NCI-H446 (cell line): ENCODE measurements around the gene HHAT.
"Not testable (repeated sequence)": the region's sequence is repeated elsewhere in the genome, so short reads cannot be mapped to it uniquely, and the experiment has no call there.

Experiments used
- DNase-seq, 2 experiments: peaks; one replicate each; lab custom pipeline; 2025; lab: John Stamatoyannopoulos, UW

HHAT gene

DNA sequence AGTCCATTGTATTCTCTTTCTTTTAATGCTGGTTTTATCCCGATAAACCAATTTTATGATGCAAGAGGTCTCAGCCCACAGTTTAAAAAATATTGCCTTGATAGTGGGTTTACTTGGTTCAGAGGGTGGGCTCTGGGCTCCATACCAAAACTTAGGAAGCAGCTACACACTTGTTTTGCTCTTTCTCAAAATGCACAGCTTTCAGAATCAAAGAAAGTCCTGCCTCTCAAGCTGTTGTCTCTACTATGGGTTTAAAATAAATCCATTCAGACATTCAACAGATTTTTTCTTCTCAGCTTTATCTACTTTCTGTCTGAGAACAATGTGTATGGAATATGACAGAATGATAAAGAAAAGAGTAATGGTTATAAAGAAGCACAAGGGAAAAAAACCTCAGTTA lies 14.8 kb upstream of the HHAT start:
- no peak for DNase-seq

DNA sequence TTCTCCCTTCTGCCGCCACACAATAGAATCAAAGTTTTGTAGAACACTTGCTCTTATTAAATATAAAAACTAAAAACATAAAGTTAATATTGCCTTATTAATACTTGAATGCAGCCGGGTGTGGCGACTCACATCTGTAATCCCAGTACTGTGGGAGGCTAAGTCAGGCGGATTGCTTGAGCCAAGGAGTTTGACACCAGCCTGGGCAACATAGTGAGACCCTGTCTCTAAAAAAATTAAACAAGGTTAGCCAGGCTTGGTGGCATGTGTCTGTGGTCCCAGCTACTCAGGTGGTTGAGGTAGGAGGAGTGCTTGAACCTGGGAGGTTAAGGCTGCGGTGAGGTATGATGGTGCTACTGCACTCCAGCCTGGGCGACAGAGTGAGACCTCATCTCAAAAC lies 13.2 kb upstream of the HHAT start:
- no peak for DNase-seq

DNA sequence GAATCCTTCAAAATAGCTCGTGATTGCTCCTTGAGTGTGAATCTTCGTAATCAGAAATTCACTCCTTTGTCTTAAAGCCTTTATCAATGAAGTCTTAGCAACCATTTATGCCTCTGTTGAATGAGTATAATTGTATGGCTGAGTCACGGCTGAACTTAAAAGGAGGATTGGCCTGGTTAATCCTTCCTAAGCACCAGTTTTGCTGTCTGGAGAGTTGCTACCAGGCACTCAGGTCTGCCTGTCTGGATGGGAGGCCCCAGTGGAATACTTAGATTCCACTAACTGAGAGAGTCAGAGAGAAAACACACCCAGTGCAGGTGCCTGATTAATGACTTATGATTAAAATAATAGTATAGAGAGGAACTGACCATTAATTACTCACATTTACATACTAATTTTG lies 7.6 kb upstream of the HHAT start:
- DNase-seq: no peak

DNA sequence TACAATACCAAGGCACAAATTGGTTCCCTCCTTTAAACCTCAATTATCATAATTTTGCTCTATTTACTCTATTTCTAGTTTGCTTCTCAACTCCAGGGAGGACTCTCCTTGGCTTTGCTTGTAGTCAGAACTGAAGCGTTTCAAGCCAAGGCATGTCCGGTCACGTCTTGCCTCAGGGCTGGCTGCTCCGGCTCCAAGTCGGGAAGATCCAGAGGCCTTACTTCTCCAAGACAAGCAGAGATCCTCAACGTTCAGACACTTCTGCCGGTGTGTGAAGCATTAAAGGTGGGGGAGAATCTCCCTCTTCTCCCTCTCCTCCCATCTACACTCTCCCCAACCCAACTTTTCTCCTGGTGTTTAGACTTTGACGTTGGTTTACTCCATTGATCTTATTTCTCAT lies 7.2 kb upstream of the HHAT start:
- peak in 1 of 2 experiments; percentile 17 for DNase-seq

DNA sequence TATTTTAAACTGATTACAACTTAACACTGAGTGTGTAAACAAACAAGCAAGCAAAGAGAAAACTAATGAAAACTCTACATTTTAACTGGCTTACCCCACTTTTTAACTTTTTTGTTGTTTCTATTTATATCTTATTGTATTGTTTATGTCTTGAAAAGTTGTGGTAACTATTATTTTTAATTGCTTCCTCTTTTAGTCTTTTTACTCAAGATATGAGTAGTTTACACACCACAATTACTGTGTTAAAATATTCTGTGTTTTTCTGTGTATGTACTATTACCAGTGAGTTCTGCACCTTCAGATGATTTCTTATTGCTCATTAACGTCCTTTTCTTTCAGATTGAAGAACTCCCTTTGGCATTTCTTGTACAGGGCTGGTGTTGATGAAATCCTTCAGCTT lies 4.7 kb upstream of the HHAT start:
- DNase-seq: no peak

DNA sequence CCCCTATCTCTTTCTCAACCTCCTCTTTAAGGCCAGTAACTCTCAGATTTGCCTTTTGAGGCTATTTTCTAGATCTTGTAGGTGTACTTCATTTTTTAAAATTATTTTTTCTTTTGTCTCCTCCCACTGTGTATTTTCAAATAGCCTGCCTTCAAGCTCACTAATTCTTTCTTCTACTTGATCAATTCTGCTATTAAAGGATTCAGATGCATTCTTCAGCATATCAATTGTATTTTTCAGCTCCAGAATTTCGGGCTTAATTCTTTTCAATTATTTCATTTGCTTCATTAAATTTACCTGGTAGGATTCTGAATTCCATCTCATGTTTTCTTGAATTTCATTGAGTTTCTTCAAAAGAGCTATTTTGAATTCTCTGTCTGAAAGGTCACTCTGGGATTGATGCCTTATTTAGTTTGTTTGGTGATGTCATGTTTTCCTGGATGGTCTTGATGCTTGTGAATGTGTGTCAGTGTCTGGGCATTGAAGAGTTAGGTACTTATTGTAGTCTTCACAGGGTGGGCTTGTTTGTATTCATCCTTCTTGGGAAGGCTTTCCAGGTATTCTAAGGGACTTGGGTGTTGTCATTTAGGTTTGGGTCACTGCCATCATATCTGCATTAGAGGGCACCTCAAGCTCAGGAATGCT lies 3.6 kb upstream of the HHAT start:
- no peak for DNase-seq

DNA sequence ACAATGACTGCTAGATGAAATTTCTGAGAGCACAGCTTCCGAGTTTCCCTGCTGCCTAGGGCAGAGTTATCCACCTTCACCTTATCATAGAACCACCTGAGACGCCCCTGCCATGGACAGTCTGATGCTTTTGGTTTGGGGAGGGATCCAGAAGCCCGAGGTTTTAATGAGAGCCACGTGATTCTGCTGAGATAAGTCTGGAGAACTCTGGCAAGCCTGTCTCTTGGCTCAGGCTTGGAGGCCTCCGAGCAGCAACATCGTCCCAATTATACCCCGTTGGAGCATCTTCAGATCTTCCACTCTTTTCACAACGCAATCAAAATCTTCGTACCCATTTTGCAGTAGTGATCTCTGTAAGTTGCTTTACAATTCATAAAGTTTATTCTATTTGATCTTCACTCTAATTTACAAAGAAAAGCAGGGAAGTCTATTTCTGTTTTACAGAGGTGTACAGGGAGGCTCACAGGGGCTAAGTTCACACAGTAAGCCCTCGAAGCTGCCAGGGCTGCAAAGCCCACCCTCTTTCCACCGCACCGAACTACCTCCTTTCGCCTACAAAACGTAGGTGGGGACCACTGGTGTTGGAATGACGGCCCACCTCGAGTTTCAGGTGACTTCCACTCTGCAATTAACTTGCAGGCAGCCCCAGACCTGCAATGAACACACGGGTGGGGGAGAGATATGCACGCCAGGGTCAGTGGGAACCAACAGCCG lies 513 bp upstream of the HHAT start:
- DNase-seq: peak; percentile 15 to 34

- DNase-seq: no peak
These were observed 1.7 kb downstream of the HHAT start for GRCh38 chr1:210330279-210330866.

GRCh38 chr1:210332233-210332632 lies 3.5 kb downstream of the HHAT start:
- no peak for DNase-seq

DNA sequence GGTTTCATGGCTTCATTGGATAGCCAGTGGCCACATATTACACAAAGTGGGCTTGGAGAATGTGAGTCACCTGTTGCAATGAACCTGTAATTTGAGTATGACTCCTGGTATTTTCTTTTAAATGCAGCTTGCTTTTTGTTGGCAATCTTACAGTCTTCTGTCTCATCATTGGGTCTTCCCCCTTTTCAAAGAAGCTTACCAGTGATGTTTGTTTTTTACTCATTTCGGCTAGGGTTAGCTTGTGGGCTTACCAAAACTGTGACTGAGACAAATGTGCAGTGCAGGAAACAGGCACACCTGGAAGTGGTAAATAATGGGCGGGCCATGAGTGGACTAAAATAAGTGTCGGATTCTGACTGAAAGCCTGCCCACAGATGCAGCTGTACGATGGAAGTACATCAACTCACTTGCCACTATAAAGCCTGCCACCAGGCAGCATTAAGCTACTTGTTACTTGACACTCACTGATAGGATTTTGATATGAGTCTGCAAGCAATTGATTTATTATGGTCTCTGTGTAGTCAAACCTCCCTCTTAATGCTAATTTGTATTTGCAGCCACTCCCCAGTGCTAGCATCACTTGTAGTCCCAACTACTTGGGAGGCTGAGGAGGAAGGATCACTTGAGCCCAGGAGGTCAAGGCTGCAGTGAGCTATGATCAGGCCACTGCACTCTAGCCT lies 4.2 kb downstream of the HHAT start:
- DNase-seq: no peak

- no peak for DNase-seq
These were observed 6.3 kb downstream of the HHAT start for GRCh38 chr1:210335001-210335400.

DNA sequence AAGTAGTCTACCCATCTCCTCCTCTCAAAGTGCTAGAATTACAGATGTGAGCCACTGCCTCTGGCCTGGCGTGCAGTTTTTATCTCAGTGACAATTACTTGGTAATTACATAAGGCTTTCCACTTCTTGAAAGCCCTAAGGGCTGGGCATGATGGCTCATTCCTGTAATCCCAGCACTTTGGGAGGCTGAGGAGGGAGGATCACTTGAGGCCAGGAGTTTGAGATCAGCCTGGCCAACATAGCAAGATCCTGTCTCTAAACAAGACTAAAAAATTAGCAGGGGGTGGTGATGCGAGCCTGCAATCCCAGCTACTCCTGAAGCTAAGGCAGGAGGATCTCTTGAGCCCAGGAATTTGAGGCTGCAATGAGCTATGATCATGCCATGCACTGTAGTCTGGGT lies 7.7 kb downstream of the HHAT start:
- no peak for DNase-seq

GRCh38 chr1:210339500-210339899 lies 10.8 kb downstream of the HHAT start:
- no peak for DNase-seq

DNA sequence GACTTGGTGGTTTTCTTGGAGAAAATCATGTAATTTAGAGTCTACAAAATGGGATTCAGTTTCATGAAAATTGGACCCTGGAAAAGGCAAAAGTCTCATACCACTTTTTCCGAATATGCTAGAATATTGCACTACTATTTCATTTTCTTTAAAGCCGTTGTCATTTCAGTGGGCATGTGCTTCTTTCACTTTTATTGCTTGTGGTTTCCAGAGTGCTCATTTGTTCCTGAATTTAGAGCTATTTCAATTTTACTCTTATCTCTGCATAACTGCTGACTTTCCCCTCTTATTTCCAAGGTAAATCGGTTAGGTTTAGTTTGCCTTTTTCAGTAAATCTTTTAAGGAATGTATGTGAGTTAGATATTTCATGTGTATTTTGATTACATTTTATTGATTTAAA lies 11.6 kb downstream of the HHAT start:
- no peak for DNase-seq

- no peak for DNase-seq
These were observed 12.1 kb downstream of the HHAT start for GRCh38 chr1:210340841-210341240.

DNA sequence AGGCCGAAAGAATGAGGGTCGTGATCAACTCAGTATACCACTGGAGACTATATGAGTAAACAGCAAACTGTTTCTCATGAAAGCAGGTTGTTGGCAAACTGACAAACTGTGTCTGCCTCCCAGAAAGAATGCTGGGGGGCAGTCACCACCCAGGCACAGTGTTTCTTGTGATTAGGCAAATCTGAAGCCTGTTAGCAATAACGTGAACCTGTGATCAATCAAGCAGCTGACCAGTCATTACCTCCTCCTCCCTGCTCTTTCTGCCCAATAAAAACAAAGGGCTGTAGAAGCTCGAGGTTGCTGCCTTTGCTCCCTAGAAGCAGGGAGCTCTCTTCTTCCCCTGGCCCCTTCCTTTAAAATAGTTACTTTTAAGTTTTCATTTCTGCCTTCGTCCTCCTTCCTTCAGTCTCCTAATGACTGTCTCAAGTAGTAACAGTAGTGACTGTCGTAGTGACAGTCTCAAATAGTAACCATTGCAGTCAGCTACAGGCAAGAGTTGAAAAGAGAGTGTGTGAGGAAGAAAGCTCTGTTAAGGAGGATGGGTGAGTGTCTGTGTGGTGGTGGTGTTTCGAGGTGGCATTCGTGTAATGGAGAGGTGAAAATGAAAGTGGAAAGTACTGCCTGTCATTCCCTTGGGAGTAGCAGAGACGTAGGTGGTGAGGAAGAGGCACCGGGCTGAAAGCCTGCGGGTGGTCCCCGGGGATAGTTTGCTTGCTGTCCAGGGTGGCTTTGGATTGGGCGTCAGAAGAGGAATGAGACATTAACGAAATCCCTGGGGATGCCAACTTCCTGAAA lies 14.5 kb downstream of the HHAT start:
- DNase-seq: no peak

GRCh38 chr1:210344706-210345105 lies 16.0 kb downstream of the HHAT start:
- no peak for DNase-seq

GRCh38 chr1:210347112-210347511 lies 18.4 kb downstream of the HHAT start:
- DNase-seq: no peak

GRCh38 chr1:210351496-210351895 lies 22.8 kb downstream of the HHAT start:
- DNase-seq: no peak

- DNase-seq: no peak
These were observed 23.9 kb downstream of the HHAT start for GRCh38 chr1:210352575-210352974.

DNA sequence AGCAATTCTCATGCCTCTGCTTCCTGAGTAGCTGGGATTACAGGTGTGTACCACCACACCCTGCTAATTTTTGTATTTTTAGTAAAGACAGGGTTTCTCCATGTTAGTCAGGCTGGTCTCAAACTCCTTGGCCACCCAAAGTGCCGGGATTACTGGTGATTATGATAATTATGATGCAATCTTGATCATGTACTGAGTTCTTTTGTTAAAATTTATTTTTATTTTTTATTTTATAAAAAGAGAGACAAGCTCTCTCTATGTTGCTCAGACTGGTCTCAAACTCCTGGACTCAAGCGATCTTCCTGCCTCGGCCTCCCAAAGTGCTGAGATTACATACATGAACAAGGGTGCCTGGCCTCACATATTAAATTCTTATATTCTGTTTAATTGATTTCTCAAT lies 25.6 kb downstream of the HHAT start:
- DNase-seq: not testable (repeated sequence)

DNA sequence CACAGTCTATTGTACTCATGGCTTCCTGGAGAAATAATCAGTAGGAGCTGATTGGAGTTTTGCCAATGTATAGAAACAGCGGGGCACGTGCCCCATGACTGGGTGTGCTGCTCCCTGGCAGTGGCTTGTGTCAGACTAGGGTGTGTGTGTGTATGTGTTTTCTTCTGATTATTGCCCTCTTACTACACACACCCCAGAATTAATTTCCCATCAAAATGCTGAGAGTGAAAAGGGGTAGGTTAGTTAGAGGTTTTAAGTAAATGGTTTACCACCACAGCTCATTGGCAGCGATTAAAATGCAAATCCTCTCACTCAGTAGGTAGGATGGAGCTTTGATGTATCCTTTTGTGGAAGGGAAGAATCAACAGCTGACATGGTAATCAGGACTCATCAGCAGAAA lies 29.9 kb downstream of the HHAT start:
- DNase-seq: no peak
